Posterior cingulate gyrus (tissue), 11 donors: Measurements from ENCODE around the gene DHRS7B.
"Not testable (repeated sequence)": the region's sequence is repeated elsewhere in the genome, so short reads cannot be mapped to it uniquely, and the experiment has no call there.

ENCODE experiments used
- DNase-seq, 10 donors: peaks; one replicate each; pipeline versions ENCODE4 v3.0.0 to v3.0.0-alpha.2; 2020 to 2021; ENCODE audit warnings: mixed read lengths in 3 of 10
- intact Hi-C: fragments of 100-400 bp; cut with DNase I; formaldehyde crosslinking; loops from one replicate; pipeline ENCODE4 v1.15.1; 2023

Gene DHRS7B

GRCh38 chr17:21144299-21144698, 17.5 kb downstream of the DHRS7B start:
- intact Hi-C loops, DNase-seq: not testable (repeated sequence)

- intact Hi-C loops: no loop called here
- no peak for DNase-seq
These were observed 19.7 kb downstream of the DHRS7B start for GRCh38 chr17:21146362-21147015.

GRCh38 chr17:21149621-21150020, 22.9 kb downstream of the DHRS7B start:
- intact Hi-C loops: no loop called here

GRCh38 chr17:21152731-21153130, 26.0 kb downstream of the DHRS7B start:
- no peak for DNase-seq

More at GRCh38 chr17:21149621-21150020, 22.9 kb downstream of the DHRS7B start:
- no peak for DNase-seq

GRCh38 chr17:21157586-21158370, 31.0 kb downstream of the DHRS7B start:
- no peak for DNase-seq
- intact Hi-C loops: no loop called here

More at GRCh38 chr17:21152731-21153130, 26.0 kb downstream of the DHRS7B start:
- intact Hi-C loops: no loop called here

- intact Hi-C loops: no loop called here
- DNase-seq: no peak
These were observed 33.6 kb downstream of the DHRS7B start for GRCh38 chr17:21160401-21160800.

GRCh38 chr17:21161498-21162393, 35.0 kb downstream of the DHRS7B start:
- DNase-seq: no peak
- intact Hi-C loops: no loop called here

- no peak for DNase-seq
- intact Hi-C loops: no loop called here
These were observed 35.6 kb downstream of the DHRS7B start for GRCh38 chr17:21162394-21162775.

- intact Hi-C loops: no loop called here
- DNase-seq: no peak
These were observed 36.3 kb downstream of the DHRS7B start for GRCh38 chr17:21163101-21163500.

- DNase-seq: no peak
- intact Hi-C loops: no loop called here
These were observed 37.5 kb downstream of the DHRS7B start for GRCh38 chr17:21164216-21164615.

GRCh38 chr17:21164620-21165019, 37.9 kb downstream of the DHRS7B start:
- DNase-seq: no peak
- intact Hi-C loops: no loop called here

GRCh38 chr17:21165922-21166594, 39.3 kb downstream of the DHRS7B start:
- intact Hi-C loops: no loop called here

GRCh38 chr17:21166595-21167210, 39.9 kb downstream of the DHRS7B start:
- no peak for DNase-seq
- intact Hi-C loops: no loop called here

More at GRCh38 chr17:21165922-21166594, 39.3 kb downstream of the DHRS7B start:
- no peak for DNase-seq

- DNase-seq: no peak
- intact Hi-C loops: no loop called here
These were observed 40.5 kb downstream of the DHRS7B start for GRCh38 chr17:21167303-21167702.

GRCh38 chr17:21168555-21168865, 41.7 kb downstream of the DHRS7B start:
- intact Hi-C loops: no loop called here
- no peak for DNase-seq

- intact Hi-C loops: no loop called here
- no peak for DNase-seq
These were observed 42.7 kb downstream of the DHRS7B start for GRCh38 chr17:21169496-21169895.

GRCh38 chr17:21170809-21171208, 44.0 kb downstream of the DHRS7B start:
- no peak for DNase-seq

GRCh38 chr17:21171309-21171922, 44.7 kb downstream of the DHRS7B start:
- DNase-seq: no peak
- intact Hi-C loops: no loop called here

More at GRCh38 chr17:21170809-21171208, 44.0 kb downstream of the DHRS7B start:
- intact Hi-C loops: no loop called here

- DNase-seq: no peak
- intact Hi-C loops: no loop called here
These were observed 45.3 kb downstream of the DHRS7B start for GRCh38 chr17:21171970-21172510.
